Fibroblast of skin of abdomen (primary cell): ENCODE data around the gene HPS5.

Source experiments
- DNase-seq: peaks from one replicate; pipeline ENCODE4 v3.0.0-alpha.2; 2013

Gene HPS5

GRCh38 chr11:18317551-18317950 lies 4.4 kb downstream of the HPS5 start:
- DNase-seq, result no peak

GRCh38 chr11:18315893-18316292 lies 6.0 kb downstream of the HPS5 start:
- no peak for DNase-seq

GRCh38 chr11:18314784-18315523 lies 7.0 kb downstream of the HPS5 start:
- DNase-seq, result no peak

- DNase-seq, result peak; percentile 18
These were observed 7.8 kb downstream of the HPS5 start for GRCh38 chr11:18313965-18314763.

- peak; percentile 77 for DNase-seq
These were observed 9.1 kb downstream of the HPS5 start for GRCh38 chr11:18312663-18313420.

- DNase-seq, result peak; percentile 26
These were observed 9.9 kb downstream of the HPS5 start for GRCh38 chr11:18312012-18312411.

GRCh38 chr11:18310800-18311340 lies 11.1 kb downstream of the HPS5 start:
- DNase-seq, result peak; percentile 26

- no peak for DNase-seq
These were observed 12.2 kb downstream of the HPS5 start for GRCh38 chr11:18309691-18310090.

GRCh38 chr11:18308242-18308641 lies 13.7 kb downstream of the HPS5 start:
- no peak for DNase-seq

GRCh38 chr11:18307461-18308139 lies 14.3 kb downstream of the HPS5 start:
- DNase-seq, result no peak

- DNase-seq, result no peak
These were observed 17.2 kb downstream of the HPS5 start for GRCh38 chr11:18304745-18305144.

- DNase-seq, result no peak
These were observed 22.2 kb downstream of the HPS5 start for GRCh38 chr11:18299721-18300120.

GRCh38 chr11:18295316-18295715 lies 26.6 kb downstream of the HPS5 start:
- DNase-seq, result no peak

- no peak for DNase-seq
These were observed 27.1 kb downstream of the HPS5 start for GRCh38 chr11:18294862-18295261.

- DNase-seq, result no peak
These were observed 33.0 kb downstream of the HPS5 start for GRCh38 chr11:18288911-18289310.

GRCh38 chr11:18285841-18286240 lies 36.1 kb downstream of the HPS5 start:
- no peak for DNase-seq

- no peak for DNase-seq
These were observed 39.3 kb downstream of the HPS5 start for GRCh38 chr11:18282626-18283025.

GRCh38 chr11:18280438-18281045 lies 41.4 kb downstream of the HPS5 start:
- DNase-seq, result no peak

- DNase-seq, result no peak
These were observed 44.2 kb downstream of the HPS5 start for GRCh38 chr11:18277565-18278271.

GRCh38 chr11:18271206-18271605 lies 50.7 kb downstream of the HPS5 start:
- DNase-seq, result no peak

GRCh38 chr11:18270102-18270501 lies 51.8 kb downstream of the HPS5 start:
- no peak for DNase-seq
